Endothelial cell of umbilical vein (primary cell): Measurements from ENCODE around the gene TTC22. TPM values are rescaled to one million over a fixed set of nuclear protein-coding genes. Genes with fewer than 3 reads are reported as not detected.

Experiments
- BruUV-seq: library from RNA; stranded (reverse); fragments of 400-500 nt; replicated peaks from 2 replicates; lab custom pipeline; 2021; lab: Mats Ljungman, UMichigan
- CTCF ChIA-PET: fragments of 300-600, 350-600 bp; sonication (Branson Sonifier 250); formaldehyde crosslinking; loops from one replicate; lab custom pipeline; 2021; ENCODE audit warnings: antibody characterized with exemption, inconsistent platforms; lab: Charles Lee
- POLR2A ChIA-PET: fragments of 300-600, 350-600 bp; sonication (Branson Sonifier 250); formaldehyde crosslinking; loops from one replicate; lab custom pipeline; 2021; ENCODE audit warnings: antibody characterized with exemption, inconsistent platforms; lab: Charles Lee
- DNase-seq: peaks from one replicate; pipeline ENCODE4 v3.0.0-alpha.2; 2011; ENCODE audit warnings: low read depth, low spot score
- FAIRE-seq: peaks from 2 replicates; lab custom pipeline; 2011; peaks lifted over from hg19 to GRCh38; lab: Jason Lieb, UNC
- H2AFZ ChIP-seq: 2 replicates; pipeline ENCODE4 v1.6.0; 2012; ENCODE audit warnings: low read depth, low read length, control low read depth, inconsistent platforms
- H3K27ac ChIP-seq: 2 replicates; pipeline ENCODE4 v1.5.1; 2011; ENCODE audit warnings: low read depth, mild to moderate bottlenecking, control low read depth, low read length, moderate library complexity; ENCODE audit not compliant: insufficient read depth
- H3K27me3 ChIP-seq, 2 experiments: 2 replicates each; pipeline versions ENCODE4 v1.6.0 to v1.6.1; 2011; ENCODE audit warnings: low read length in 2 of 2, mixed read lengths in 1 of 2; ENCODE audit not compliant: control insufficient read depth in 2 of 2, insufficient read depth in 2 of 2
- H3K36me3 ChIP-seq, 2 experiments: 2 replicates in 1 of 2; 3 replicates in 1 of 2; pipeline ENCODE4 v1.5.1; 2011; ENCODE audit warnings: low read length in 2 of 2, mild to moderate bottlenecking in 1 of 2, moderate library complexity in 1 of 2; ENCODE audit not compliant: control insufficient read depth in 2 of 2, insufficient read depth in 2 of 2; ENCODE audit errors: extremely low read depth in 1 of 2
- H3K4me1 ChIP-seq: 3 replicates; pipeline ENCODE4 v1.5.1; 2011; ENCODE audit warnings: mild to moderate bottlenecking, low read length; ENCODE audit not compliant: control insufficient read depth, insufficient read depth; ENCODE audit errors: extremely low read depth
- H3K4me2 ChIP-seq: 2 replicates; pipeline ENCODE4 v1.6.1; 2011; ENCODE audit warnings: low read length, control low read depth, mixed read lengths; ENCODE audit not compliant: insufficient read depth
- H3K4me3 ChIP-seq, 3 experiments: fragments of 200-600 bp in 1 of 3; sonication (generic), shearing (Covaris generic) in 1 of 3; replicated peaks in 1 of 3; 2 replicates each; pipeline ENCODE4 v1.5.1; 2011 to 2016; ENCODE audit warnings: control low read depth in 3 of 3, low read length in 3 of 3, mild to moderate bottlenecking in 2 of 3, inconsistent platforms in 1 of 3, low read depth in 1 of 3, moderate library complexity in 1 of 3; ENCODE audit not compliant: insufficient read depth in 1 of 3
- H3K79me2 ChIP-seq: 2 replicates; pipeline ENCODE4 v1.6.0; 2012; ENCODE audit warnings: low read length, inconsistent platforms; ENCODE audit not compliant: control insufficient read depth, insufficient read depth
- H3K9ac ChIP-seq: replicated peaks from 2 replicates; pipeline ENCODE3; 2011; ENCODE audit warnings: low read length, control low read depth; ENCODE audit not compliant: insufficient read depth; ENCODE audit errors: extremely low read depth
- H3K9me1 ChIP-seq: replicated peaks from 3 replicates; pipeline ENCODE4 v1.6.0; 2011; ENCODE audit warnings: mild to moderate bottlenecking, low read length; ENCODE audit not compliant: control insufficient read depth, insufficient read depth; ENCODE audit errors: extremely low read depth
- H3K9me3 ChIP-seq: replicated peaks from 2 replicates; pipeline ENCODE4 v1.5.1; 2012; ENCODE audit warnings: low read length, inconsistent platforms; ENCODE audit not compliant: control insufficient read depth, insufficient read depth
- H4K20me1 ChIP-seq: replicated peaks from 2 replicates; pipeline ENCODE3; 2011; ENCODE audit warnings: mild to moderate bottlenecking, low read length; ENCODE audit not compliant: control insufficient read depth, insufficient read depth; ENCODE audit errors: extremely low read depth
- EZH2 ChIP-seq: IDR thresholded peaks from 2 replicates; pipeline ENCODE4 v1.6.1; 2012; ENCODE audit warnings: borderline replicate concordance, low read depth, mild to moderate bottlenecking, moderate library complexity, low read length, inconsistent platforms; ENCODE audit not compliant: severe bottlenecking
- JUN ChIP-seq: IDR thresholded peaks from 2 replicates; pipeline ENCODE4 v1.6.1; 2011; ENCODE audit warnings: borderline replicate concordance, low read depth; ENCODE audit not compliant: insufficient read length, insufficient read depth
- MYC ChIP-seq: IDR thresholded peaks from one replicate; pipeline ENCODE4 v1.6.1; 2011; ENCODE audit warnings: mild to moderate bottlenecking, low read depth, low read length
- dilution Hi-C: fragments of 300-500 bp; cut with MboI; formaldehyde crosslinking; loops from one replicate; pipeline ENCODE4 v1.15.0; 2019; ENCODE audit warnings: low sequenced_read_pairs; ENCODE audit not compliant: extremely low pct_ligation_motif_present
- intact Hi-C: fragments of 100-400 bp; cut with micrococcal nuclease; formaldehyde crosslinking; loops from one replicate; pipeline ENCODE4 v1.10.0; 2022
- polyA plus RNA-seq, 4 experiments: library from polyadenylated mRNA; depleted of rRNA in 3 of 4; stranded (reverse) in 3 of 4; unstranded in 1 of 4; fragments of >200 nt; gene quantifications; 2 replicates each; pipeline versions ENCODE4 v1.2.1 to v1.2.3, GENCODE V29; 2011 to 2012; ENCODE audit warnings: missing spikeins in 1 of 4
- total RNA-seq: library from RNA; stranded (reverse); gene quantifications from 2 replicates; pipeline ENCODE4 v1.2.3, GENCODE V29; 2021

Gene TTC22
- total and polyA plus RNA-seq, 2 donors (not counting 3 experiments of a cell fraction or from before 2014, with no cell fraction given) = not detected

GRCh38 chr1:54844564-54844963 is 43.4 kb upstream of the TTC22 start:
- DNase-seq (no peak), FAIRE-seq (peak; percentile 63)
- Histone ChIP-seq H3K79me2 (no peaks in the 10 kb centered on the region), H3K4me2 (no peak overlapping the region), H3K36me3 (peaks cover 0 to 5% of the 10 kb centered on the region in 2 experiments), H3K4me1 (no peaks in the 10 kb centered on the region), H3K9me1 (no peaks in the 10 kb centered on the region), H3K9me3 (no peaks in the 10 kb centered on the region), H4K20me1 (no peaks in the 10 kb centered on the region), H2AFZ (no peak overlapping the region), H3K9ac (no peak overlapping the region), H3K27me3 (no peaks in the 10 kb centered on the region), H3K4me3 (no peak overlapping the region), H3K27ac (no peak overlapping the region)
- dilution Hi-C loops (no loop called here), intact Hi-C loops (no loop called here)
- CTCF ChIA-PET = interaction anchor here (1.4 kb wide), 1 partner anchor 9 kb away, joined by 3 read pairs; no protein-coding TSS in a partner anchor
- POLR2A ChIA-PET = no interaction called here
- no peak for TF ChIP-seq JUN
- TF ChIP-seq MYC = no peak
- BruUV-seq = no TSS peak

GRCh38 chr1:54843449-54843848 is 42.3 kb upstream of the TTC22 start:
- DNase-seq = no peak
- Histone ChIP-seq H3K9ac (no peak overlapping the region), H3K9me3 (no peaks in the 10 kb centered on the region), H2AFZ (no peak overlapping the region), H3K4me1 (no peaks in the 10 kb centered on the region), H4K20me1 (no peaks in the 10 kb centered on the region), H3K4me3 (no peak overlapping the region), H3K27ac (no peak overlapping the region), H3K79me2 (no peaks in the 10 kb centered on the region), H3K9me1 (no peaks in the 10 kb centered on the region), H3K36me3 (peaks cover 0 to 2% of the 10 kb centered on the region in 2 experiments), H3K4me2 (no peak overlapping the region), H3K27me3 (no peaks in the 10 kb centered on the region)
- ChIA-PET POLR2A (no interaction called here), CTCF (interaction anchor here (1.2 kb wide), 1 partner anchor 31 kb away, joined by 3 read pairs; no protein-coding TSS in a partner anchor)
- intact Hi-C loops (no loop called here), dilution Hi-C loops (no loop called here)
- FAIRE-seq = no peak
- no peak for TF ChIP-seq EZH2
- BruUV-seq = no TSS peak
